GM18861 (cell line): Measurements from ENCODE around the gene SMIM5.

Source experiments
- ATAC-seq: cut with Tn5 transposase; IDR thresholded peaks from one replicate; pipeline ENCODE4 v1.9.1; 2021; ENCODE audit not compliant: unreplicated experiment

The SMIM5 gene

DNA sequence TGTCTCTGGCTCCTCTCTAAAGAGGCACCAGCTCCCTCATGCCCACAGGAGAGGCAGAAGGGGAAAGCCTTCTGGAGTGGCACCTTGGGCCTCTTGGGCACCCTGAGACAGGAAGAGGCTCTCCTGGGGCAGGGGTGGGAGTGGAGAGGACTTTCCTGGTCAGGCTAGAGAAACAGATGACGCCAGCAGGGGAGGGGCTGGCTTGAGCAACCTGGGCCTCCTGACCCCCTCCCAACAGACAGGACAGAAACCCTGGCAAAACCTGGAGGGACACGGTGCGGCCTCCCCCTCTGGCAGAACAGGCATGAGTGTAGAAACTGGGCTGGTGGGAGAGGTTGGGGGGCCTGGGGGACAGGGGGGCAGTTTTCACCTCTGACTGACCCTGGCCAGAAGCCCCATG lies 6.1 kb downstream of the SMIM5 start:
- ATAC-seq = no peak

DNA sequence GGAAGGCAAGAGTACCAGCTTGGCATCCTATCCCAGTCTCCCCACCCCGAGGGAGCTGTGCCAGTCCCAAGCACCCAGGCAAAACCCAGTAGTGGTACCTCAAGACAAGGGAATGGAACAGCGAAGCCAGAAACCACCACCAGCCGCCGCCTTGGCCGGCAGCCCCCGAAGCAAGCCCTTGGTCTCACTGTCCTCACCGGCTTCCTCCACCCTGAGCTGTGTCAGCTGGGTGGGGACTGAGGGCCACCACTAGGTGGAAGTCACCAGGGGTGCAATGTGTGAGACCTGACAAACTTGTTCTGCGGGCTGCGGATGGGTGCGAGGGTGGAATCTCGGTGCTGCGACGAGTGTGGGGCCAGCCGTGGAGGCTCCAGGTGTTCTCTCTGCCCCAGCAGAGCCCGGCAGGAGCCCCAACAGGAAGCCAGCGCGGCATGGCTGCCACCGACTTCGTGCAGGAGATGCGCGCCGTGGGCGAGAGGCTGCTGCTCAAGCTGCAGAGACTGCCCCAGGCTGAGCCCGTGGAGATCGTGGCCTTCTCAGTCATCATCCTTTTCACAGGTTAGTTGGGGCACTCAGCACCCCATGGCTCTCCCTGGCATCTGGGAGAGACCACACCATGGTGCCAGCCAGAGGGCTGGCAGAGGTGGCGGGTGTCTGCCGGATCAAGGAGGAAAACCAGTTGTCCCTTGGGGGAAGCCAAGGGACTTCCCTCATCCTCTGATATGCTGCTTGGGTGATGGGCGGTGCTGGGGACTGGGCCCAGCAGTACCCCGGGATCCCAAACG lies 6.7 kb downstream of the SMIM5 start:
- ATAC-seq = no peak

GRCh38 chr17:75640556-75641119 lies 7.4 kb downstream of the SMIM5 start:
- no peak for ATAC-seq

DNA sequence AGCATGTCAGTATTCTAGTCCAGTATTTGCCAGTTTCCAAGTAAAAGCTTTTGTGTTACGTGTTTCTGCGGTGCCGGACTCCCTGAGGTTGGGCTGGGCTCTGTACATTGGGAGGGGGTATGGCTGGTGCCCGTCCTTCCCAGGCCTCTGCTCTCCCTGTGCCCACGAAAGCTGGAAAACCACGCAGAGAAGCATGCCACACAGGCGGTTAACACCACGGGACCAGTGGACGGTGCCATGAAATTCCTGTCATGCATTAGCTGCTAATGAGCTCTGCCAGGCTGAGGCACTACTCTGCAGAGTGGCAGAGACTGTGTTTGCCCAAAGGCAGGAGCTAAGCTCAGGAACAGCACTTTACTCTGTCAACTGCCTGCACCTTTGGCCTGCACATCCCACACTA lies 8.1 kb downstream of the SMIM5 start:
- no peak for ATAC-seq

GRCh38 chr17:75642182-75642783 lies 9.0 kb downstream of the SMIM5 start:
- ATAC-seq = no peak

DNA sequence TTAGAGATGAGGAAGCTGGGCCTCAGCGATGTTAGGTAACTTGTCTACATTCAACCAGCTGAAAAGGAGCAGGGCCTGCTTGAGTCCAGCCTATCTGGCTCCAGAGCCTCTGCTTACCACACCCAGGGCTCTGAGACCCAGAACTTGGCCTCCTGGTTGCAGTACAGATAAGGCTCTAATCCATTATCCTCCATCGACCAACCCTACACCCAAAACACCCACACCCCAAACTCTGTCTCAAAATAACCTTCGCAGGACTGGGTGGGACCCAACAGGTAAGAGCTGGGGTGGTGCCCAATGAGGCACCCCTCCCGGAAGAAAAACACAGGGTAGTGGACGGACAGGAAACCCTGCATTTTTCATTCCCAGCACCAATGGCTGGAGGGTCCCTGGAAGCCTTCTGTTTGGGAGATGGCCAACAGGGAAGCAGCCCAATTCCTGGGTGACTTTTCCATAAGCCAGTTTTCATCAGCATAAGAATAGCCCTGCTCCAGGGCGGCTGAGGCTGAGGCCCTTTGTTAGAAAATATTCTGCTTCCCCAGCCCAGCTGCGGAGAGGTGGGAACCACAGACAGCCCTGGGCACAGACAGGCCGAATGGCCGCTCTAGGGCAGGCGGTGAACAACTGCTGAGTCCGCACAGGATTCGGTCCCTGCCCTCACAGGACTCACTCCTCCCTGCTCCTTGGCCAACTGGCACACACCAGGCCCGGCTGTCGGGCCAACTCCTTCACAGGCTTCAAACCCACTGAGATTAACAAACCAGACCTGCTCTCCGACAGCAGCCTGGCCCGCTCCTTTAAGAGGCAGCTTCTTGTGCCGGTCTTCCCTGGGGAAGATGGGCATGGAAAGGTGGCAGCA lies 9.8 kb downstream of the SMIM5 start:
- ATAC-seq = no peak

DNA sequence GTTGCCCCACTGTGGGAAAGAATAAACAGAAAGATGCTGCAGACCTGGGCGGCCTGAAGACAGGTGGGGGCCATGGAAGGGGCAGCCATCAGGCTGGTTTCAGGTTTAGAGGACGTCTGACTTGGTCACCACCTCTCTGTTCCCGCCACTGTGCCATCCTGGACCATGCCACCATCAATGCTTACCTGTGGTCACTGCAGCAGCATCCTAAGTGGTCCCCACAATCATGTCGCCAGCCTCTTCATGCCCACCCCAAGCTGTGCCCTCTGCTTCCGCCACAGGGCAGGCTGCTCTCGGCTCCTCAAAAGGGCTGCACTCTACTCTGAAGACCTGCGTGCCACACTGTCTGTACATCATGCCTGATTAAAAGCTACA lies 10.4 kb downstream of the SMIM5 start:
- ATAC-seq = no peak

- no peak for ATAC-seq
Observed at GRCh38 chr17:75645501-75645888, 12.3 kb downstream of the SMIM5 start.

DNA sequence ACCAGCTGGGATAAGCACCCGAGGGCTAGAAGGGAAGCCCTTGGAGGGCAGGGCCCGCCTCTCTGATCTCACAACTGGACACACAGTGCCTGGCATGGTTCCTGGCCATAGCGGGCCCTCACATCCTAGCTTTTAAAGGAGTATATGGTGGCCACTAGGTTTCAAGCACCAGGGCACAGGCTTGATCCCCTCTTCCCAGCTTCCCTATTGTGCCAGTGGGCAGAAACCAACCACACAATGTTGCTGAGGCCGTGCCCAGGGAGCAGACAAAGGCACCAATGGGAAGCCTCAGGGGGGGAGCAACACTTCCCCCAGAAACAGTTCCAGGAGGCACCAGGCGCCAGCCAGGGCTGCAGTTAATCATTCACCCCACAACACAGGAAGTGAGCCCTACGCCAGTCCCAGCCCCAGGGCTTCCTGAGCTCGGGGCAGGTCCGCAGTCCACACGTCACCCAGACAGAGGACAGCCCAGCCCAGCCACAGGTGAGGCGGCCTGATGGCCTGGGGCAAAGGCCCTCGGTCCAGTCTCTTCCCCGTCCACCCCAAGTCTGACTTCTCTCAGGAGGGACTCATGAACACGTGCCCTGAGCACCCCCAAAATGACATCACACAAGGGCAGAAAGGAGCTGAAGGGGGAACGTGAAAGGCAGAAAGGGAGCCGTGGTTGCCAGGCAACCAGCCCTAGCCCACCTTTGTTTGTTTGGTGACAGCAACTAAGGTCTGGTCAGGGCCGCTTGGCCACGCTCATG lies 12.8 kb downstream of the SMIM5 start:
- peak; percentile 81 for ATAC-seq

GRCh38 chr17:75646638-75646992 lies 13.4 kb downstream of the SMIM5 start:
- no peak for ATAC-seq

DNA sequence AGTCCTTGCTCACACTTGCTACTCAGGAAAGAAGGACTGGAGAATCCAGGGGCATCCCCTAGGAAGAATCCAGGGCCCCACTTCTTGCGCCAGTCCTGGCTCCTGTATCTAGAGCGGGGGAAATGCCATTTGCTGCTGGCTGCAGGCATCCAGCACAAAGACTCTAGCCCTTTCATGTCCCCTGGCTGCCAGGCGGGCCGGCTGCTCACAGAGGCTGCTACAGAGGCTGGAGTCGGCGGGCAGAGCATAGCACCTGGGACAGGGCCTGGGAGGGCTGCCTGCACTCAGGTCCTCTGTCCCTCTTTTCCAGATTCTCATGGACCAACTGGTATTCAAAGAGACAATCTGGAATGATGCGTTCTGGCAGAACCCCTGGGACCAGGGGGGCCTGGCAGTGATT lies 13.8 kb downstream of the SMIM5 start:
- no peak for ATAC-seq

DNA sequence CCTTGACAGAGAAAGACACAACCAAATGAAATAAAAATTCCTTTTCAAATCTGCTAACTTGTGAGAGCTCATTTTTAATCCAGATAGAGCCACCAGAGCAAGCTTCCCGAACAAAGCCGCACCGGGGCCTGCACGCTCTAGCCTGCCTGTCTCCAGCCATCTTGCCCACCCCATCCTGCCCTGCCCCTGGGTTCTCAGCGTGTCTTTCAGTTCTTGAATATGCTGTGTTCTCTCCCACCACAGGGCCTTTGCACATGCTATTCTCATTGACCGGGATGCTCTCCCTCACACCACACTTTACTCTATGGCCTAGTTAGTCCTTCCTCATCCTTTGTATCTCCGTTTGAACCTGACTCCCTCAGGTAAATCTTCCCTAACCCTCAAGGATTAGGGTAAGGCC lies 14.7 kb downstream of the SMIM5 start:
- no peak for ATAC-seq

DNA sequence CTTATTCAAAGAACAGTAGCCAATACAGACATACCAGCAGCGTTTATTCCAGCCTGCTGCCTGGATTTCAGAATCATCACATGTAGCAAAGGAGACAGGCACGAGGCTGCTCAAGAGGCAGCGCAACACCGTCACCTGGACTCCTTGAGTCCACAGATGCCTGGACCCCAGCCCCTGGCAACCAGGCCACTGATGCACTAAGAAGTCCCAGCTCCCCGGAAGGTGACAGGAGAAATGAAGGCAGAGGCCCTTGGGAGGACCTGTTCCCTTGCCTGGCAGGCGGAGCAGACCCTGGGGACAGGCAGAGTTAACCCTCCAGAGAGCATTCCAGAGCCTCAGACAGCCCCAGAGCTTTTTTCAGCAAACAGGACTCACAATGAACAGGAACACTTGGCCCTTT lies 16.5 kb downstream of the SMIM5 start:
- ATAC-seq = no peak

DNA sequence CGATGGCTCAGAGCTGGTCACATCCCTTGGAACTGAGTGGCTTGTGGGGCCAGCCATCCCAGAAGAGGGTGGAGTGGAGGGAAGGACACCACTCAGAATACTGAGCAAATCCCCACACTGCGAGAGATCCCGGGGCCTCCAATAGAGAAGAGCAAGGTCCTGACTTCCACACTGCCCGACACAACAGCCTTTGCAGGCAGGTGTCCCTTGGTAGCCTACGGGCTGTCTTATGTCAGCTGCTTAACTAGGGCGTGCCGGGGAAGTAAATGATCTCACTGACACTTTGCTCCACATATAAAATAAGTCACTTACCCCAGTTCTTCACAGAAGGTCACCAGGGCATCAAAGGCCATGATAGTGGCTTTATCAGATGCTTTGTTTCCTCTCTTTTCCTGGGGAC lies 17.6 kb downstream of the SMIM5 start:
- no peak for ATAC-seq

DNA sequence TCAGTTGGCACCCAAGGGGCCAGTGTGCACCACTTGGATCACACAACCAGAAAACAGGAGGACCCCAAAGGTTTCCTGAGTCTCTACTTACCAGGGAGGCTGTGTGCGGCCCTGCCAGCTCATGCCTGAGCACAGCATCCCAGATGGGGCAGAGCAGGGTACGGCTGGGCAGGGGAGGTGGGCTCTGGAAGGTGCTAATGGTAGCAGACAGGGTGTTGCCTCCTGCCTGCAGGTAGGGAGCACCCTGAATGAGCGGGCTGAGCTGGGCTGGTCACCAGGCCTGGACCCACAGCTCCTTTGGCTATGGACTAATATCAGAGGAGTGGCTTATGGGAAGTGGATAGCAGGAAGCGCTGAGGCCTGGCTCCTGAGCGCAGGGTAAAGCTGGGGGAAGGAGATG lies 19.1 kb downstream of the SMIM5 start:
- no peak for ATAC-seq

DNA sequence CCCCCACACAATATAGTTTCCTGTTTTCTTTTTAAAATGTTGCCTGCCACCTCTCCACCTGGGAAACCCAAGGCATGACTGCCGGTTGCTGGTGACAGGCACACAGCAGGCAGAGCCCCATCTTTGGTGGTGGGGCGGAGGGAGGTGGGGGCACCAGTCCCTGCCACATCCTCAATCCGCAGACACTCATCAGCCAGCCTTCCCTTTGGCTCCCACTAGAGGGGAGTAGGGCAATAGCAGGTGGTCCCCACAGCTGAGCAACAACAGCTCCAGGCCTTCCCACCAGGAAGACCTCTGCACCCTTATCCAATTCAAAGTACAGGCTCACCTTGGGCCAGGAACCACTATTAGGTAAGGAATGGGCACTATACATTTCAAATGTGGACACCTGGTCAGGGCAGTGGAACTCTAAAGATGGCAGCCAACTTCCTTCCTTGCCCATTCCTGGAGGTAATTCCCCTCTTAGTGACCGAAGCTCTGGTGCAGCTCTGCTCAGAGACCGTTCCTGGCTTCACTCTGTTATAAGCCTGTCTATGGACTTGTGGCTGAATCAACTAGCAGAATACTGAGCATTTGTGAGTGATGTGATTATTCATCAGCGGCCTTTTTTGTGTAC lies 19.8 kb downstream of the SMIM5 start:
- ATAC-seq = no peak

- ATAC-seq = no peak
Observed at GRCh38 chr17:75654176-75654575, 20.9 kb downstream of the SMIM5 start.

DNA sequence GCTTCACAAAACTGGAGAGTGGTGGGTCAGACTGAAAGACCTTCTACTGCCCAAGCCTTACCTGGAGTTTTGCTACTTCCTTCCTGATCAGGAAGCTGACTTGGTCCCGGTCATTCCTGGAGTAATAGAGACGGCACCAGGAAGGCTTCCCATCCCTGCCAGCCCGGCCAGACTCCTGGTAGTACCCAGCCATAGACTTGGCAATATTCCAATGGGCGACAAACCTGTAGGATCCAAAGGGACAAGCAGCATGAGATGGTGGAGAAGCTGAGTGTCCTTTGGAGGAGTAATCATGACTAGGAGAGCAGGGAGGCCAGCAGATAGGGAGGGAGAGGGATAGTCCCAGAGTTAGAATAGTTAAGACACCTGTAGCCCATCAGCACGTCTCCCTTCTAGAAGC lies 25.0 kb downstream of the SMIM5 start:
- no peak for ATAC-seq

DNA sequence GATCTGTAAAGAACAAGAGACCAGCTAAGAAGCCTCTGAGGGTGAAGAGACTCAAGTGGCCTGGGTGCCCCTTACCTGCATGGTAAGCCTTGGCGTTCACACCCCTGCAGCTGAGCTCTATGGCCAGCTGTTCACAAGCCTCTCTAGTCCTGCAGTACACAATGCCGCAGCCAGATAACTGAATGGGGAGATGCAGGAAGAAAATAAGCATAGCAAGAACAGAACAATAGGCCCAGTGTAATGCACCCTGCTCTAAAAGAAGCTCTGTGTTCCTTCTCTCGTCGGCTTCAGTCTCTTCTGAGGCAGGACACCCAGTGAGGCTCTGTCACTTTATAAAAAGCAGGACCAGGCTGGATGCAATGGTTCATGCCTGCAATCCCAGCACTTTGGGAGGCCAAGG lies 28.3 kb downstream of the SMIM5 start:
- no peak for ATAC-seq

DNA sequence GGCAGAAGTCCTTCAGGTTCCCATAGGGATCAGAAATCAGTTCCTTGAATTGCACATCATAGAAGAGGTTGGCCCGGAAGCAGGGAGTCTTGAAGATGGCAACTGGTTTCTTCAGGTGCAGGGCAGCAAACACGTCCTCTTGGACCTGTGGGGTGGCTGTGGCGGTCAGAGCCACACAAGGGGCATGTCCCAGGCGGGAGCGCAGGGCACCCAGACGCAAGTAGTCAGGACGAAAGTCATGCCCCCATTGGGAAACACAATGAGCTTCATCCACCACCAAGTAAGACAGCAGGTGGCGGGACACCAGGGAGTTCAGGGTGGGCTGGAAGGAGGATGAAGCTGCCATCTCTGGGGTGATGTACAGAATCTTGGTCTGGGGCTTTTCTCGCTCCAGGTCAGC lies 29.3 kb downstream of the SMIM5 start:
- no peak for ATAC-seq

- peak; percentile 62 for ATAC-seq
Observed at GRCh38 chr17:75664099-75664549, 30.9 kb downstream of the SMIM5 start.
